HFFc6 (cell line): ENCODE measurements around the gene YWHAG. TPM values are rescaled to one million over a fixed set of nuclear protein-coding genes. Genes with fewer than 3 reads are reported as not detected.
"Not testable (repeated sequence)": the region's sequence is repeated elsewhere in the genome, so short reads cannot be mapped to it uniquely, and the experiment has no call there.

ENCODE experiments used
- DNase-seq: peaks from one replicate; pipeline ENCODE4 v3.0.0-alpha.2; 2018
- H3K27ac Mint-ChIP-seq: 2 replicates; pipeline ENCODE4 v1.8.0; 2020; ENCODE audit warnings: mild to moderate bottlenecking, mixed read lengths
- H3K27me3 Mint-ChIP-seq: 2 replicates; pipeline ENCODE4 v1.8.0; 2021; ENCODE audit warnings: mild to moderate bottlenecking, moderate library complexity, mixed read lengths; ENCODE audit not compliant: insufficient read depth
- H3K36me3 Mint-ChIP-seq: 2 replicates; pipeline ENCODE4 v1.8.0; 2021; ENCODE audit warnings: low read depth, mixed read lengths
- H3K4me1 Mint-ChIP-seq: 2 replicates; pipeline ENCODE4 v1.8.0; 2020; ENCODE audit warnings: low read depth, mixed read lengths
- H3K4me3 Mint-ChIP-seq: 2 replicates; pipeline ENCODE4 v1.8.0; 2020; ENCODE audit warnings: mild to moderate bottlenecking, moderate library complexity, mixed read lengths
- H3K9me3 Mint-ChIP-seq: 2 replicates; pipeline ENCODE4 v1.8.0; 2020; ENCODE audit warnings: mild to moderate bottlenecking, mixed read lengths
- CTCF ChIP-seq: fragments of 200-600 bp; sonication (generic); IDR thresholded peaks from 2 replicates; pipeline ENCODE4 v1.5.0; 2021; ENCODE audit warnings: antibody characterized with exemption, mild to moderate bottlenecking
- total RNA-seq, 6 experiments: library from RNA; stranded (reverse); fragmentation: NEBNext Ultra II Directional; extraction: Animal tissue kit (Norgen Biotek cat#: 25700); gene quantifications; 2 replicates in 1 of 6; 3 replicates in 5 of 6; pipeline ENCODE4 v1.2.3, GENCODE V29; 2021

Gene YWHAG
- total RNA-seq, 6 experiments from 2014 or later = 171 to 210 (median 180) TPM

GRCh38 chr7:76316984-76317781 is 41.6 kb downstream of the YWHAG start:
- TF ChIP-seq CTCF = no peak
- Mint-ChIP-seq H3K27ac (peak overlapping the region; percentile 87), H3K36me3 (peaks cover 16% of the 10 kb centered on the region; the same call in 1 of the 2 replicates), H3K9me3 (no peaks in the 10 kb centered on the region), H3K27me3 (no peaks in the 10 kb centered on the region; the same call in none of the 2 replicates), H3K4me1 (peaks cover 38% of the 10 kb centered on the region), H3K4me3 (peak overlapping the region; percentile 85)
- DNase-seq = no peak

GRCh38 chr7:76315364-76315763 is 43.4 kb downstream of the YWHAG start:
- no peak overlapping the region for H3K27ac Mint-ChIP-seq
- no peak for TF ChIP-seq CTCF
- H3K27me3 Mint-ChIP-seq = no peaks in the 10 kb centered on the region; the same call in none of the 2 replicates
- no peak overlapping the region for H3K4me3 Mint-ChIP-seq
- no peak for DNase-seq
- H3K4me1 Mint-ChIP-seq = peaks cover 32% of the 10 kb centered on the region
- no peaks in the 10 kb centered on the region for H3K9me3 Mint-ChIP-seq
- peaks cover 2% of the 10 kb centered on the region; the same call in 1 of the 2 replicates for H3K36me3 Mint-ChIP-seq

GRCh38 chr7:76314740-76315139 is 44.1 kb downstream of the YWHAG start:
- not testable (repeated sequence) for H3K27me3 Mint-ChIP-seq, H3K4me3 Mint-ChIP-seq, DNase-seq, H3K36me3 Mint-ChIP-seq, H3K27ac Mint-ChIP-seq, H3K9me3 Mint-ChIP-seq
- peaks cover 27% of the 10 kb centered on the region for H3K4me1 Mint-ChIP-seq

- peak; percentile 100 for TF ChIP-seq CTCF
- Mint-ChIP-seq H3K4me3 (peak overlapping the region; percentile 50; the same call in 1 of the 2 replicates), H3K4me1 (peaks cover 24% of the 10 kb centered on the region), H3K27ac (peak overlapping the region; percentile 49; the same call in 1 of the 2 replicates), H3K9me3 (no peaks in the 10 kb centered on the region), H3K27me3 (no peaks in the 10 kb centered on the region; the same call in 1 of the 2 replicates), H3K36me3 (no peaks in the 10 kb centered on the region)
- peak; percentile 86 for DNase-seq
Observed at GRCh38 chr7:76314042-76314721, 44.6 kb downstream of the YWHAG start.

GRCh38 chr7:76311838-76312237 is 47.0 kb downstream of the YWHAG start:
- not testable (repeated sequence) for H3K9me3 Mint-ChIP-seq, H3K36me3 Mint-ChIP-seq, DNase-seq, H3K27ac Mint-ChIP-seq, H3K27me3 Mint-ChIP-seq, H3K4me3 Mint-ChIP-seq
- peaks cover 11% of the 10 kb centered on the region for H3K4me1 Mint-ChIP-seq

GRCh38 chr7:76310102-76310957 is 48.5 kb downstream of the YWHAG start:
- no peak for DNase-seq

GRCh38 chr7:76309341-76310101 is 49.3 kb downstream of the YWHAG start:
- H3K4me3 Mint-ChIP-seq, H3K36me3 Mint-ChIP-seq, DNase-seq, H3K27me3 Mint-ChIP-seq, H3K27ac Mint-ChIP-seq, H3K9me3 Mint-ChIP-seq: not testable (repeated sequence)
- peaks cover 20% of the 10 kb centered on the region for H3K4me1 Mint-ChIP-seq

More at GRCh38 chr7:76310102-76310957, 48.5 kb downstream of the YWHAG start:
- no peaks in the 10 kb centered on the region; the same call in 1 of the 2 replicates for H3K27me3 Mint-ChIP-seq
- H3K27ac Mint-ChIP-seq = no peak overlapping the region
- H3K9me3 Mint-ChIP-seq = no peaks in the 10 kb centered on the region
- no peak for TF ChIP-seq CTCF
- 0 out of 2 replicates have a peak, but pooled peaks cover 4% of the 10 kb centered on the region for H3K36me3 Mint-ChIP-seq
- peaks cover 16% of the 10 kb centered on the region for H3K4me1 Mint-ChIP-seq
- H3K4me3 Mint-ChIP-seq = no peak overlapping the region

GRCh38 chr7:76308874-76309273 is 49.9 kb downstream of the YWHAG start:
- not testable (repeated sequence) for H3K4me3 Mint-ChIP-seq, H3K9me3 Mint-ChIP-seq

More at GRCh38 chr7:76308874-76309273, 49.9 kb downstream of the YWHAG start:
- Mint-ChIP-seq H3K4me1 (peaks cover 21% of the 10 kb centered on the region), H3K36me3 (peaks cover 13% of the 10 kb centered on the region)
- H3K27me3 Mint-ChIP-seq, H3K27ac Mint-ChIP-seq, DNase-seq: not testable (repeated sequence)
